ENCODE results near the gene FBXO11.

DNA sequence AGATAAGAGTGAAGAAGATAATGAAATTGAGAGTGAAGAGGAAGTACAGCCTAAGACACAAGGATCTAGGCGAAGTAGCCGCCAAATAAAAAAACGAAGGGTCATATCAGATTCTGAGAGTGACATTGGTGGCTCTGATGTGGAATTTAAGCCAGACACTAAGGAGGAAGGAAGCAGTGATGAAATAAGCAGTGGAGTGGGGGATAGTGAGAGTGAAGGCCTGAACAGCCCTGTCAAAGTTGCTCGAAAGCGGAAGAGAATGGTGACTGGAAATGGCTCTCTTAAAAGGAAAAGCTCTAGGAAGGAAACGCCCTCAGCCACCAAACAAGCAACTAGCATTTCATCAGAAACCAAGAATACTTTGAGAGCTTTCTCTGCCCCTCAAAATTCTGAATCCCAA, 107.7 kb downstream of the FBXO11 start:
- TF ChIP-seq, protein P1, sequence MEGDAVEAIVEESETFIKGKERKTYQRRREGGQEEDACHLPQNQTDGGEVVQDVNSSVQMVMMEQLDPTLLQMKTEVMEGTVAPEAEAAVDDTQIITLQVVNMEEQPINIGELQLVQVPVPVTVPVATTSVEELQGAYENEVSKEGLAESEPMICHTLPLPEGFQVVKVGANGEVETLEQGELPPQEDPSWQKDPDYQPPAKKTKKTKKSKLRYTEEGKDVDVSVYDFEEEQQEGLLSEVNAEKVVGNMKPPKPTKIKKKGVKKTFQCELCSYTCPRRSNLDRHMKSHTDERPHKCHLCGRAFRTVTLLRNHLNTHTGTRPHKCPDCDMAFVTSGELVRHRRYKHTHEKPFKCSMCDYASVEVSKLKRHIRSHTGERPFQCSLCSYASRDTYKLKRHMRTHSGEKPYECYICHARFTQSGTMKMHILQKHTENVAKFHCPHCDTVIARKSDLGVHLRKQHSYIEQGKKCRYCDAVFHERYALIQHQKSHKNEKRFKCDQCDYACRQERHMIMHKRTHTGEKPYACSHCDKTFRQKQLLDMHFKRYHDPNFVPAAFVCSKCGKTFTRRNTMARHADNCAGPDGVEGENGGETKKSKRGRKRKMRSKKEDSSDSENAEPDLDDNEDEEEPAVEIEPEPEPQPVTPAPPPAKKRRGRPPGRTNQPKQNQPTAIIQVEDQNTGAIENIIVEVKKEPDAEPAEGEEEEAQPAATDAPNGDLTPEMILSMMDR (conservative IDR thresholded peaks at IDR 0.05), result no peak
- no peak for TF ChIP-seq ZFX (IDR thresholded peaks at IDR 0.05)
